GM23248 (cell line): Measurements from ENCODE around the gene POLR1H. TPM values are rescaled to one million over a fixed set of nuclear protein-coding genes. Genes with fewer than 3 reads are reported as not detected.

Experiments used
- DNase-seq: peaks from one replicate; pipeline ENCODE4 v3.0.0-alpha.2; 2015
- H2AFZ ChIP-seq: fragments of 200-600 bp; sonication (generic); 2 replicates; pipeline ENCODE4 v1.6.1; 2016; ENCODE audit warnings: antibody characterized with exemption
- H3F3A ChIP-seq: fragments of 200-600 bp; sonication (generic); 2 replicates; pipeline ENCODE4 v1.6.1; 2016; ENCODE audit warnings: mild to moderate bottlenecking, antibody characterized with exemption, mixed run types; ENCODE audit not compliant: insufficient read depth
- H3K27ac ChIP-seq: fragments of 200-600 bp; sonication (generic); 2 replicates; pipeline ENCODE4 v1.5.1; 2016; ENCODE audit warnings: mild to moderate bottlenecking
- H3K27me3 ChIP-seq: fragments of 200-600 bp; sonication (generic); replicated peaks from 2 replicates; pipeline ENCODE4 v1.6.1; 2016; ENCODE audit warnings: mild to moderate bottlenecking; ENCODE audit not compliant: insufficient read depth
- H3K36me3 ChIP-seq: fragments of 200-600 bp; sonication (generic); 2 replicates; pipeline ENCODE4 v1.6.1; 2016; ENCODE audit warnings: low read depth, mild to moderate bottlenecking
- H3K4me1 ChIP-seq: fragments of 200-600 bp; sonication (generic); 2 replicates; pipeline ENCODE4 v1.6.1; 2016; ENCODE audit warnings: mild to moderate bottlenecking; ENCODE audit not compliant: insufficient read depth
- H3K4me2 ChIP-seq: fragments of 200-600 bp; sonication (generic); one replicate; pipeline ENCODE4 v1.6.1; 2016; ENCODE audit warnings: mild to moderate bottlenecking; ENCODE audit not compliant: unreplicated experiment
- H3K4me3 ChIP-seq: fragments of 200-600 bp; sonication (generic); 2 replicates; pipeline ENCODE4 v1.5.1; 2016; ENCODE audit warnings: mild to moderate bottlenecking
- H3K79me2 ChIP-seq: fragments of 200-600 bp; sonication (generic); 2 replicates; pipeline ENCODE4 v1.6.1; 2016; ENCODE audit warnings: mild to moderate bottlenecking; ENCODE audit not compliant: insufficient read depth
- H3K9ac ChIP-seq: fragments of 200-600 bp; sonication (generic); 2 replicates; pipeline ENCODE4 v1.6.1; 2016; ENCODE audit warnings: mild to moderate bottlenecking
- H3K9me2 ChIP-seq: fragments of 200-600 bp; sonication (generic); 2 replicates; pipeline ENCODE4 v1.6.1; 2016; ENCODE audit warnings: mixed run types, mild to moderate bottlenecking, moderate library complexity; ENCODE audit not compliant: insufficient read depth
- H3K9me3 ChIP-seq: fragments of 200-600 bp; sonication (generic); one replicate; pipeline ENCODE4 v1.6.1; 2017; ENCODE audit warnings: low read depth
- H4K20me1 ChIP-seq: fragments of 200-600 bp; sonication (generic); 2 replicates; pipeline ENCODE4 v1.6.0; 2016; ENCODE audit not compliant: insufficient read depth
- EZH2 ChIP-seq: fragments of 200-600 bp; sonication (generic); IDR thresholded peaks from 2 replicates; pipeline ENCODE4 v1.6.1; 2018; ENCODE audit warnings: antibody characterized with exemption, mild to moderate bottlenecking; ENCODE audit not compliant: insufficient read depth, poor library complexity, severe bottlenecking
- EZH2phosphoT487 ChIP-seq: fragments of 200-600 bp; sonication (generic); IDR thresholded peaks from 2 replicates; pipeline ENCODE4 v1.6.1; 2018; ENCODE audit warnings: antibody characterized with exemption, moderate library complexity, mild to moderate bottlenecking, low read depth; ENCODE audit not compliant: insufficient read depth
- WGBS, 2 experiments: methylation state at CpG; one replicate each; pipeline ENCODE4 v1.1.6; 2015 to 2017; ENCODE audit warnings: low lambda C conversion rate in 2 of 2, low coverage in 1 of 2; ENCODE audit errors: missing lambda C conversion rate in 2 of 2; 5-methylcytosine and 5-hydroxymethylcytosine counted together
- in situ Hi-C: fragments of 300-500 bp; cut with MboI; formaldehyde crosslinking; loops from 2 replicates; pipeline ENCODE4 v1.15.0; 2020
- polyA plus RNA-seq: library from polyadenylated mRNA; unstranded; fragments of >200 nt; fragmentation: Nextera tagmentation; extraction: Ambion mirVana; gene quantifications from 2 replicates; pipeline ENCODE4 v1.2.1, GENCODE V29; 2016
- total RNA-seq: library from RNA; depleted of rRNA; stranded (reverse); fragments of >200 nt; shearing (Covaris generic); gene quantifications from 2 replicates; pipeline ENCODE4 v1.2.3, GENCODE V29; 2014

The POLR1H gene
- total and polyA plus RNA-seq, 2 experiments from 2014 or later: 19.2 to 31.7 TPM

- peak overlapping the region; percentile 29; the same call in 1 of the 2 replicates for H3K27ac ChIP-seq
- peaks cover 11% of the 10 kb centered on the region for H3K4me1 ChIP-seq
- H3K9ac ChIP-seq: no peak overlapping the region
- H3K9me2 ChIP-seq: no peaks in the 10 kb centered on the region
- H3K79me2 ChIP-seq: no peaks in the 10 kb centered on the region
- DNase-seq: peak; percentile 89
- no peaks in the 10 kb centered on the region for H3K36me3 ChIP-seq
- TF ChIP-seq EZH2phosphoT487 (no peak), EZH2 (no peak)
- H3K9me3 ChIP-seq: no peaks in the 10 kb centered on the region
- peaks cover 15% of the 10 kb centered on the region; the same call in 1 of the 2 replicates for H3K27me3 ChIP-seq
- H3F3A ChIP-seq: no peaks in the 10 kb centered on the region
- in situ Hi-C loops: no loop called here
- WGBS, 2 experiments: 35 to 38% methylated on average over 11 of the region's 11 CpGs
- no peak overlapping the region for H3K4me2 ChIP-seq
- H2AFZ ChIP-seq: peak overlapping the region; percentile 70
- no peak overlapping the region for H3K4me3 ChIP-seq
- H4K20me1 ChIP-seq: no peaks in the 10 kb centered on the region
Observed at GRCh38 chr6:30091577-30092381, 30.7 kb downstream of the POLR1H start.

- H3K9ac ChIP-seq: no peak overlapping the region
- H4K20me1 ChIP-seq: no peaks in the 10 kb centered on the region
- H3K9me2 ChIP-seq: no peaks in the 10 kb centered on the region
- no peak overlapping the region for H2AFZ ChIP-seq
- H3K9me3 ChIP-seq: no peaks in the 10 kb centered on the region
- H3K27me3 ChIP-seq: peaks cover 26% of the 10 kb centered on the region; the same call in 1 of the 2 replicates
- no peaks in the 10 kb centered on the region for H3K36me3 ChIP-seq
- H3F3A ChIP-seq: no peaks in the 10 kb centered on the region
- no peaks in the 10 kb centered on the region for H3K79me2 ChIP-seq
- no peak overlapping the region for H3K27ac ChIP-seq
- no peak overlapping the region for H3K4me3 ChIP-seq
- peaks cover 11% of the 10 kb centered on the region for H3K4me1 ChIP-seq
- TF ChIP-seq EZH2: no peak
- TF ChIP-seq EZH2phosphoT487: no peak
- in situ Hi-C loops: no loop called here
- no peak overlapping the region for H3K4me2 ChIP-seq
- no peak for DNase-seq
- WGBS, 2 experiments: 58 to 64% methylated on average over 6 of the region's 6 CpGs
Observed at GRCh38 chr6:30092852-30093543, 31.9 kb downstream of the POLR1H start.

- H3K36me3 ChIP-seq: no peaks in the 10 kb centered on the region
- no peak overlapping the region for H2AFZ ChIP-seq
- peaks cover 11% of the 10 kb centered on the region for H3K4me1 ChIP-seq
- TF ChIP-seq EZH2phosphoT487 (no peak), EZH2 (no peak)
- no peaks in the 10 kb centered on the region for H4K20me1 ChIP-seq
- H3K79me2 ChIP-seq: no peaks in the 10 kb centered on the region
- 51 to 66% methylated on average over 5 of the region's 5 CpGs for WGBS, 2 experiments
- H3K4me2 ChIP-seq: no peak overlapping the region
- no peak for DNase-seq
- in situ Hi-C loops: no loop called here
- H3K9me2 ChIP-seq: no peaks in the 10 kb centered on the region
- peaks cover 34% of the 10 kb centered on the region for H3K27me3 ChIP-seq
- no peak overlapping the region for H3K27ac ChIP-seq
- no peak overlapping the region for H3K9ac ChIP-seq
- no peaks in the 10 kb centered on the region for H3F3A ChIP-seq
- no peaks in the 10 kb centered on the region for H3K9me3 ChIP-seq
- H3K4me3 ChIP-seq: no peak overlapping the region
Observed at GRCh38 chr6:30093951-30094661, 33.0 kb downstream of the POLR1H start.

- 0% methylated on average over 1 of the region's 1 CpG for WGBS, 2 experiments
- TF ChIP-seq EZH2 (no peak), EZH2phosphoT487 (no peak)
- H3K4me1 ChIP-seq: peaks cover 10% of the 10 kb centered on the region
- H3K9me3 ChIP-seq: no peaks in the 10 kb centered on the region
- H3F3A ChIP-seq: 0 out of 2 replicates have a peak, but pooled peaks cover 4% of the 10 kb centered on the region
- no peaks in the 10 kb centered on the region for H3K9me2 ChIP-seq
- H3K4me3 ChIP-seq: no peak overlapping the region
- in situ Hi-C loops: no loop called here
- no peaks in the 10 kb centered on the region for H3K36me3 ChIP-seq
- peaks cover 49% of the 10 kb centered on the region for H3K27me3 ChIP-seq
- no peak overlapping the region for H3K27ac ChIP-seq
- H4K20me1 ChIP-seq: no peaks in the 10 kb centered on the region
- no peak for DNase-seq
- no peak overlapping the region for H2AFZ ChIP-seq
- H3K79me2 ChIP-seq: no peaks in the 10 kb centered on the region
- H3K9ac ChIP-seq: no peak overlapping the region
- no peak overlapping the region for H3K4me2 ChIP-seq
Observed at GRCh38 chr6:30096829-30097228, 35.8 kb downstream of the POLR1H start.
